Aorta (tissue), 5 donors: ENCODE measurements around the gene PLK3. TPM values are rescaled to one million over a fixed set of nuclear protein-coding genes. Genes with fewer than 3 reads are reported as not detected.
"Not testable (repeated sequence)": the region's sequence is repeated elsewhere in the genome, so short reads cannot be mapped to it uniquely, and the experiment has no call there.

Experiments
- ATAC-seq: fragments of 200-7000 bp; cut with Tn5 transposase; one replicate; pipeline ENCODE4 v1.9.1; 2022; ENCODE audit warnings: moderate library complexity; ENCODE audit not compliant: low FRiP score
- DNase-seq, 2 donors: peaks; one replicate each; pipeline ENCODE4 v3.0.0-alpha.2; 2020
- H3K27ac ChIP-seq, 2 donors: one replicate each; pipeline ENCODE4 v1.5.1; 2013; ENCODE audit warnings: low read length in 2 of 2, mild to moderate bottlenecking in 2 of 2, moderate library complexity in 2 of 2, control low read depth in 1 of 2, inconsistent platforms in 1 of 2, low read depth in 1 of 2
- H3K27me3 ChIP-seq, 2 donors: one replicate each; pipeline ENCODE4 v1.6.1; 2013; ENCODE audit warnings: control low read depth in 1 of 2, low read length in 1 of 2, mild to moderate bottlenecking in 1 of 2, moderate library complexity in 1 of 2; ENCODE audit not compliant: insufficient read depth in 2 of 2, control insufficient read depth in 1 of 2
- H3K36me3 ChIP-seq, 2 donors: one replicate each; pipeline ENCODE4 v1.6.1; 2013; ENCODE audit warnings: control low read depth in 1 of 2, low read length in 1 of 2, mild to moderate bottlenecking in 1 of 2; ENCODE audit not compliant: insufficient read depth in 2 of 2, control insufficient read depth in 1 of 2
- H3K4me1 ChIP-seq, 2 donors: one replicate each; pipeline ENCODE4 v1.6.1; 2013; ENCODE audit warnings: low read length in 2 of 2, control low read depth in 1 of 2, mild to moderate bottlenecking in 1 of 2, moderate library complexity in 1 of 2; ENCODE audit not compliant: insufficient read depth in 2 of 2, control insufficient read depth in 1 of 2
- H3K4me3 ChIP-seq, 2 donors: one replicate each; pipeline ENCODE4 v1.5.1; 2013; ENCODE audit warnings: low read length in 2 of 2, control low read depth in 1 of 2, mild to moderate bottlenecking in 1 of 2
- H3K9me3 ChIP-seq: one replicate; pipeline ENCODE4 v1.6.1; 2013; ENCODE audit warnings: mild to moderate bottlenecking, low read length; ENCODE audit not compliant: control insufficient read depth
- WGBS, 2 donors: extraction: QIAGEN DNeasy Blood & Tissue Kit; methylation state at CpG; one replicate each; pipeline ENCODE4 v1.1.7; 2013; 5-methylcytosine and 5-hydroxymethylcytosine counted together
- intact Hi-C, 2 donors: fragments of 100-400 bp; cut with DNase I; formaldehyde crosslinking; loops; one replicate each; pipeline versions ENCODE4 v1.14.2 to v1.15.0; 2022
- polyA plus RNA-seq, 2 donors: library from polyadenylated mRNA; stranded (reverse); fragments of 200-250 nt; gene quantifications; one replicate each; pipeline ENCODE4 v1.2.3, GENCODE V29; 2013
- total RNA-seq, 2 donors: library from RNA; stranded (reverse); fragmentation: NEBNext Ultra II Directional; extraction: Animal tissue kit (Norgen Biotek cat#: 25700); gene quantifications; one replicate each; pipeline ENCODE4 v1.2.1, GENCODE V29; 2021
- donor health status: healthy with polysubstance abuse.
- donor health status: Bipolar disorder and iron deficiency.
- donor health status: DM: no; HTN: no; CAD: no.
- donor health status: DM: no; HTN: no; CAD: no.
- donor health status: DM: yes; HTN: yes; CAD: no.

The PLK3 gene
- total and polyA plus RNA-seq, 4 donors = 16.2 to 84.3 (median 51.0) TPM

DNA sequence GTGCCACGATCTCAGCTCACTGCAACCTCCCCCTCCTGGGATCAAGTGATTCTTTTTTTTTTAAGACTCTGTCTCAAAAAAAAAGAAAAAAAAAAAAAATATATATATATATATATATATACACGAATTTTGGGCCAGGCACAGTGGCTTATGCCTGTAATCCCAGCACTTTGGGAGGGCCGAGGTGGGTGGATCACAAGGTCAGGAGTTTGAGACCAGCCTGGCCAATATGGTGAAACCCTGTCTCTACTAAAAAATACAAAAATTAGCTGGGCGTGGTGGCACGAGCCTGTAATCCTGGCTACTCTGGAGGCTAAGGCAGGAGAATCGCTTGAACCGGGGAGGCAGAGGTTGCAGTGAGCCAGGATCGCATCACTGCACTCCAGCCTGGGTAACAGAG is 2.3 kb upstream of the PLK3 start:
- ATAC-seq, H3K4me1 ChIP-seq, H3K36me3 ChIP-seq, H3K27ac ChIP-seq, H3K27me3 ChIP-seq, H3K4me3 ChIP-seq, H3K9me3 ChIP-seq, intact Hi-C loops: not testable (repeated sequence)
- WGBS, 2 donors = 69 to 73% methylated on average over 8 of the region's 8 CpGs
- DNase-seq = peak in 1 of 2 donors; percentile 11

DNA sequence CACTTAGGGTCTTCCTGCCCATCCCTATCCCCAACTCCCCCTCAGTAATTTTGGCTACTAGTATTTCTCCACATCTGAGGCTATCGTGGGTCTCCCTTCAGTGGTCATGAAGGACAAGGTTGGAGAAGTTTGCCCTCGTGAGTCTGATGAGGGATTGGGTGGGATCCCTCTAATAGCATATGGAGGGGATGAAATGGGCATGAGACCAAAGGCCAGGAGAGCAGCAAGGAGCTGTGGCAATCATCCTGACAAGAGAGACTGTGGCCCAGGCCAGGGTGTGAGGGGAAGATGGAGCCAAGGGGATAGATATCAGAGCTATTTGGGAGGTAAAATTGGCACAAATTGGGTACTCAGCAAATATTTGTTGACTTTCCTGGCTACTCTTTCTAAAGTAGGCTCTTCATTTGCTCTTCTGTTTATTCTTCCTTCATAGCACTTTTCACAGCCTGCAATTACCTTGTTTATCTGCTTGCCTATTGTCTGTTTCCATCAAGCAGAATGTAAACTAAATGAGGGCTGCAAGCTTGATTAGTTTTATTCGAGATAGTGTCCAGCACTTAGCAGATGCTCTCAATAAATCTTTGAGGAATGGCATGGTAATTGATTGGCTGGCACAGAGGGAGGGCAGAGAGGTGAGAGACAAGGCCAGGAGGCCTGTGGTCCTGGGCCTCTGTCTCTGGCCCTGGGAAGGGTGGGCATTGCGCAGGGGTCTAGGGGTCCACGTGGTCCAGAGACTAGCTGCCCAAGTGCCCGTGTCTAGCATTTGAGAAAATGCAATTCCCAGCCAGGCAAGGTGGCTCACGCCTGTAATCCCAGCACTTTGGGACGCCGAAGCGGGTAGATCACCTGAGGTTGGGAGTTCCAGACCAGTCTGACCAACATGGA is 1.5 kb upstream of the PLK3 start:
- Histone ChIP-seq H3K27me3 (no peaks in the 10 kb centered on the region), H3K4me3 (no peak overlapping the region), H3K36me3 (no peaks in the 10 kb centered on the region), H3K9me3 (no peaks in the 10 kb centered on the region), H3K4me1 (no peaks in the 10 kb centered on the region), H3K27ac (peak overlapping the region in 1 of 2 donors; percentile 17)
- peak; percentile 47 to 65 for DNase-seq
- no peak for ATAC-seq
- 92% methylated on average over 10 of the region's 10 CpGs for WGBS, 2 donors
- intact Hi-C loops = no loop called here

DNA sequence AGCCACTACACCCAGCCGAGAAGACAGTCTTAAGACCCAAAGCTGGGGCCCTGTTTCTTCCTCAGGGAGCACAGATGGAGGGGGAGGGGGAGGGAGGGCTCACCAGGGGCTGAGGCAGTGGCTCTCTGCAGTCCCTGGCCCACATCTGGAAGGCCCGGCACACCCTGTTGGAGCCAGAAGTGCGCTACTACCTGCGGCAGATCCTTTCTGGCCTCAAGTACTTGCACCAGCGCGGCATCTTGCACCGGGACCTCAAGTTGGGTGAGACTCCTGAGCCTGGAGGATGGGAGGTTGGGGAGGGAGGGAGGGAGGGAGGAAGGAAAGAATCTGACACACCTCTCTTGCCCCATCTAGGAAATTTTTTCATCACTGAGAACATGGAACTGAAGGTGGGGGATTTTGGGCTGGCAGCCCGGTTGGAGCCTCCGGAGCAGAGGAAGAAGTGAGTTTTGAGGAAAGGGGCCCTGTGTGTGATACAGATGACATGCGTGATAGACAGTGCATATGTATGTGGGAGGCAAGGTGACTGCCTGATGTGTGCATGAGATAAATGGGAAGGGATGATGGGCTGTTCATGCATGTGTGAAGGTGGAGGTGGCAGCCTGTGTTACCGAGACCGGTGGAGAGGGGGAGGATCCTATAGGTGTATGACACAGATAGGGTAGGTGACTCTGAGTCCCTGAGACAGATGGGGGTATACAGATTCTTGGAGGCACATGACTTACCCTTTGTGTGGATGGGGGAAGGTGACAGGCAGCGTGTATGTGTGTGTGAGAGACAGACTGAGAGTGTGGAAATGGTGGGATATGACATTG is 1.5 kb downstream of the PLK3 start:
- Histone ChIP-seq H3K27me3 (no peaks in the 10 kb centered on the region), H3K4me3 (peak overlapping the region; percentile 57 to 76), H3K9me3 (no peaks in the 10 kb centered on the region), H3K27ac (peak overlapping the region in 1 of 2 donors; percentile 78), H3K4me1 (no peaks in the 10 kb centered on the region), H3K36me3 (peaks cover 0 to 9% of the 10 kb centered on the region in 2 donors)
- ATAC-seq (no peak), DNase-seq (peak; percentile 53 to 76)
- intact Hi-C loops = loop anchor here (5.0 to 10.0 kb wide), 2 partner anchors 67 to 501 kb away; partner anchors contain the start of genes KIF2C (in 1 of the 2) and RNU5D-1 (in 1 of the 2)
- WGBS, 2 donors = 32 to 40% methylated on average over 13 of the region's 13 CpGs

DNA sequence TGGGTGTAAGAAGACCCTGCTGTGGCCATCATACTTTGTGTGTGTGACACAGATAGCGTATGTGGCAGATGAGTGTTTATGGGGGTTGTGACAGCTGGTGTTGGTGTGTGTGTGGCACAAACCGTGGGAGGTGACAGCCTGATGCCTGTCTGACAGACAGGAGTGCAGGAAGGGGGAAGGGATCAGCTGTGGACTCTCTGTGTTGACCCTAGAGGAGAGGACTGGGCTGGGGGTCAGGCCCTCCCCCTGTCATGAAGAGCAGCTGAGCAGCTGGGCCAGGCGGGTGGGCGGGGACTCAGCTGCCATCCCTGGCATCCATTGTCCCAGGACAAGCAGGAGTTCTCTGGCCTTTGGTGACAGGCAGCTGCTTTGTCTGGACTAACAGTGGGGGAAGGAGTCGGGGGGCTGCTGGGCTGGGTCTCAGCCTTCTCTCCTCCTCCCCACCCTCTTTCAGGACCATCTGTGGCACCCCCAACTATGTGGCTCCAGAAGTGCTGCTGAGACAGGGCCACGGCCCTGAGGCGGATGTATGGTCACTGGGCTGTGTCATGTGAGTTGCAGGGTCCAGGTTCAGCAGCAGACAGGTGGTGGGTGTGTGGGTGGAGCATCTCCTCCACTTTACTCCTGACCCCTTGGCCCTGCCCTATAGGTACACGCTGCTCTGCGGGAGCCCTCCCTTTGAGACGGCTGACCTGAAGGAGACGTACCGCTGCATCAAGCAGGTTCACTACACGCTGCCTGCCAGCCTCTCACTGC is 2.3 kb downstream of the PLK3 start:
- Histone ChIP-seq H3K4me1 (no peaks in the 10 kb centered on the region), H3K27me3 (no peaks in the 10 kb centered on the region), H3K4me3 (peak overlapping the region; percentile 57 to 76), H3K27ac (peak overlapping the region in 1 of 2 donors; percentile 78), H3K36me3 (peaks cover 0 to 9% of the 10 kb centered on the region in 2 donors), H3K9me3 (no peaks in the 10 kb centered on the region)
- WGBS, 2 donors = 75 to 78% methylated on average over 13 of the region's 13 CpGs
- ATAC-seq (no peak), DNase-seq (peak; percentile 56 to 77)
- intact Hi-C loops = loop anchor here (5.0 to 10.0 kb wide), 2 partner anchors 68 to 500 kb away; partner anchors contain the start of genes KIF2C (in 1 of the 2) and RNU5D-1 (in 1 of the 2)

DNA sequence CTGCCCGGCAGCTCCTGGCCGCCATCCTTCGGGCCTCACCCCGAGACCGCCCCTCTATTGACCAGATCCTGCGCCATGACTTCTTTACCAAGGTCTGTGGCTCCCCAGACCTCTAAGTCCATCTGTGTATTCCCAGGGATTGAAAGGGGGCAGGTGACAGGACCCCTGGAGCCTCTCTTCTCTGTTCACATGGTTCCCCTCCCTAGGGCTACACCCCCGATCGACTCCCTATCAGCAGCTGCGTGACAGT is 2.8 kb downstream of the PLK3 start:
- H3K4me3 ChIP-seq = no peak overlapping the region
- H3K27ac ChIP-seq = peak overlapping the region in 1 of 2 donors; percentile 2
- ATAC-seq (no peak), DNase-seq (peak in 1 of 2 donors; percentile 32)
- WGBS, 2 donors = 86 to 87% methylated on average over 9 of the region's 9 CpGs
- no peaks in the 10 kb centered on the region for H3K9me3 ChIP-seq
- H3K4me1 ChIP-seq = no peaks in the 10 kb centered on the region
- H3K27me3 ChIP-seq = no peaks in the 10 kb centered on the region
- intact Hi-C loops = loop anchor here (5.0 to 10.0 kb wide), 2 partner anchors 68 to 499 kb away; partner anchors contain the start of genes KIF2C (in 1 of the 2) and RNU5D-1 (in 1 of the 2)
- H3K36me3 ChIP-seq = peaks cover 0 to 9% of the 10 kb centered on the region in 2 donors

DNA sequence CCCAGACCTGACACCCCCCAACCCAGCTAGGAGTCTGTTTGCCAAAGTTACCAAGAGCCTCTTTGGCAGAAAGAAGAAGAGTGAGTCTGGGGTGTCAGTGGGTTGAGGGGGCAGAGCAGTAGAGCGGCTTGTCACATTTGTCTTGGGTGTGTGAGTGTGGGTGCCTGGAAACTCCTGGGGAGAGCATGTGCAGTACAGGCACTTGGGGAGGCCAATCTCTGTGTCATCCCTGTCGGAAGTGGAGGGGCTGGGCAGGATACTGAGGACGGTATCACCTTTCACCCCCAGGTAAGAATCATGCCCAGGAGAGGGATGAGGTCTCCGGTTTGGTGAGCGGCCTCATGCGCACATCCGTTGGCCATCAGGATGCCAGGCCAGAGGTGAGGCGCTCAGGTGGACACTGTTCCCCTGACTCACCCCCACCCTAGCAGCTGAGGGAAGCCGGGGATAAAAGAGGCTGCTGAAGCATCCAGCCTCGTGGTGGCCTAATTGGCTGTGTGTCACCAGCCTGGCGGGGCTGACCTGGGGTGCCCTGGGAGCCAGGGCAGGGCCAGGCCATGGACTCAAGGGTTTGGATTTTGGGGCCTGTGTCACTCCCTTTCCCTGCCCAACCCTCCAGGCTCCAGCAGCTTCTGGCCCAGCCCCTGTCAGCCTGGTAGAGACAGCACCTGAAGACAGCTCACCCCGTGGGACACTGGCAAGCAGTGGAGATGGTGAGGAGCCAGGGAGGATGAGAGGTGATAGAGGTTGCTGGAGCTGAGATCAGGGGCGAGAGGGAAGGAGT is 3.3 kb downstream of the PLK3 start:
- ATAC-seq = no peak
- Histone ChIP-seq H3K4me3 (no peak overlapping the region), H3K36me3 (peaks cover 0 to 9% of the 10 kb centered on the region in 2 donors), H3K27ac (peak overlapping the region in 1 of 2 donors; percentile 14), H3K9me3 (no peaks in the 10 kb centered on the region), H3K27me3 (no peaks in the 10 kb centered on the region), H3K4me1 (no peaks in the 10 kb centered on the region)
- intact Hi-C loops = loop anchor here (5.0 to 10.0 kb wide), 2 partner anchors 69 to 499 kb away; partner anchors contain the start of genes KIF2C (in 1 of the 2) and RNU5D-1 (in 1 of the 2)
- 79 to 82% methylated on average over 13 of the region's 13 CpGs for WGBS, 2 donors
- DNase-seq = peak; percentile 49 to 72

DNA sequence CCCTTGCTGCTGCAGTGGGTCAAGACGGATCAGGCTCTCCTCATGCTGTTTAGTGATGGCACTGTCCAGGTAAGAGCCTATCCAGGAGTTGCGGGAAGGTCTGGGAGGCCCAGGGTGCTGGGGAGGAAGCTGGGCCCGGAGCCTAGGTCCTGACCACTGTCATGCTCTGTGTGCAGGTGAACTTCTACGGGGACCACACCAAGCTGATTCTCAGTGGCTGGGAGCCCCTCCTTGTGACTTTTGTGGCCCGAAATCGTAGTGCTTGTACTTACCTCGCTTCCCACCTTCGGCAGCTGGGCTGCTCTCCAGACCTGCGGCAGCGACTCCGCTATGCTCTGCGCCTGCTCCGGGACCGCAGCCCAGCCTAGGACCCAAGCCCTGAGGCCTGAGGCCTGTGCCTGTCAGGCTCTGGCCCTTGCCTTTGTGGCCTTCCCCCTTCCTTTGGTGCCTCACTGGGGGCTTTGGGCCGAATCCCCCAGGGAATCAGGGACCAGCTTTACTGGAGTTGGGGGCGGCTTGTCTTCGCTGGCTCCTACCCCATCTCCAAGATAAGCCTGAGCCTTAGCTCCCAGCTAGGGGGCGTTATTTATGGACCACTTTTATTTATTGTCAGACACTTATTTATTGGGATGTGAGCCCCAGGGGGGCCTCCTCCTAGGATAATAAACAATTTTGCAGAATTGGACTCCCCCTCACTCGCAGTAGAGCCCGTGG is 5.3 kb downstream of the PLK3 start:
- H3K4me3 ChIP-seq = no peak overlapping the region
- H3K4me1 ChIP-seq = peaks cover 0 to 4% of the 10 kb centered on the region in 2 donors
- no peaks in the 10 kb centered on the region for H3K27me3 ChIP-seq
- H3K27ac ChIP-seq = peak overlapping the region; percentile 92 to 98
- H3K9me3 ChIP-seq = no peaks in the 10 kb centered on the region
- DNase-seq (peak; percentile 47 to 74), ATAC-seq (no peak)
- H3K36me3 ChIP-seq = peaks cover 0 to 9% of the 10 kb centered on the region in 2 donors
- WGBS, 2 donors = 86 to 88% methylated on average over 20 of the region's 20 CpGs
- intact Hi-C loops = loop anchor here in 1 of 2 donors (10.0 kb wide), 1 partner anchor 71 kb away; the partner anchor contains the start of genes KIF2C and RNU5D-1
